GM19035 (cell line): ENCODE measurements around the gene CCDC7.
"Not testable (repeated sequence)": the region's sequence is repeated elsewhere in the genome, so short reads cannot be mapped to it uniquely, and the experiment has no call there.

Experiments used
- ATAC-seq: cut with Tn5 transposase; IDR thresholded peaks from one replicate; pipeline ENCODE4 v1.9.1; 2021; ENCODE audit not compliant: unreplicated experiment

Gene CCDC7

GRCh38 chr10:32865170-32865569, 419.2 kb downstream of the CCDC7 start:
- ATAC-seq, result no peak

- ATAC-seq, result no peak
Observed at GRCh38 chr10:32877915-32878314, 432.0 kb downstream of the CCDC7 start.

GRCh38 chr10:32878646-32879045, 432.7 kb downstream of the CCDC7 start:
- ATAC-seq, result no peak

- ATAC-seq, result no peak
Observed at GRCh38 chr10:32882076-32882475, 436.1 kb downstream of the CCDC7 start.

GRCh38 chr10:32887481-32887880, 441.5 kb downstream of the CCDC7 start:
- no peak for ATAC-seq

GRCh38 chr10:32888161-32888927, 442.4 kb downstream of the CCDC7 start:
- no peak for ATAC-seq

- ATAC-seq, result no peak
Observed at GRCh38 chr10:32889631-32890212, 443.8 kb downstream of the CCDC7 start.

GRCh38 chr10:32890444-32890843, 444.5 kb downstream of the CCDC7 start:
- ATAC-seq, result no peak

- no peak for ATAC-seq
Observed at GRCh38 chr10:32891261-32891660, 445.3 kb downstream of the CCDC7 start.

GRCh38 chr10:32893434-32893833, 447.5 kb downstream of the CCDC7 start:
- no peak for ATAC-seq

- no peak for ATAC-seq
Observed at GRCh38 chr10:32893916-32894664, 448.1 kb downstream of the CCDC7 start.

GRCh38 chr10:32895200-32895968, 449.4 kb downstream of the CCDC7 start:
- not testable (repeated sequence) for ATAC-seq

GRCh38 chr10:32901815-32902214, 455.9 kb downstream of the CCDC7 start:
- ATAC-seq, result no peak

GRCh38 chr10:32905466-32905865, 459.5 kb downstream of the CCDC7 start:
- ATAC-seq, result no peak

- no peak for ATAC-seq
Observed at GRCh38 chr10:32906595-32906994, 460.7 kb downstream of the CCDC7 start.

- no peak for ATAC-seq
Observed at GRCh38 chr10:32909456-32909855, 463.5 kb downstream of the CCDC7 start.

GRCh38 chr10:32909970-32910369, 464.0 kb downstream of the CCDC7 start:
- ATAC-seq, result not testable (repeated sequence)

GRCh38 chr10:32911285-32912016, 465.5 kb downstream of the CCDC7 start:
- ATAC-seq, result no peak

- not testable (repeated sequence) for ATAC-seq
Observed at GRCh38 chr10:32917817-32918216, 471.9 kb downstream of the CCDC7 start.

GRCh38 chr10:32922170-32922569, 476.2 kb downstream of the CCDC7 start:
- ATAC-seq, result no peak

GRCh38 chr10:32923134-32923533, 477.2 kb downstream of the CCDC7 start:
- ATAC-seq, result no peak
